IMR-90 (cell line): Measurements from ENCODE around the gene ABCF3. TPM values are rescaled to one million over a fixed set of nuclear protein-coding genes. Genes with fewer than 3 reads are reported as not detected.

Experiments
- ATAC-seq: fragments of 200-7000 bp; cut with Tn5 transposase; 2 replicates; pipeline ENCODE4 v1.9.1; 2020; ENCODE audit warnings: low read depth, mild to moderate bottlenecking, moderate library complexity
- BruUV-seq: library from RNA; stranded (reverse); fragments of 400-500 nt; replicated peaks from 2 replicates; lab custom pipeline; 2021; lab: Mats Ljungman, UMichigan
- CTCF ChIA-PET: fragments of 300-600 bp; formaldehyde crosslinking; extraction: SDS; loops from one replicate; lab custom pipeline; 2021; ENCODE audit warnings: antibody characterized with exemption; lab: Yijun Ruan, JAX
- POLR2A ChIA-PET: fragments of 300-600 bp; sonication (Branson Sonifier 250); formaldehyde crosslinking; loops from one replicate; lab custom pipeline; 2022; ENCODE audit warnings: antibody characterized with exemption; ENCODE audit not compliant: unreplicated experiment; lab: Charles Lee
- DNase-seq: peaks from one replicate; pipeline ENCODE4 v3.0.0; 2013
- H2AFZ ChIP-seq: replicated peaks from 2 replicates; pipeline ENCODE3; 2013; ENCODE audit warnings: low read length, mild to moderate bottlenecking; ENCODE audit not compliant: poor library complexity
- H2AK5ac ChIP-seq: 2 replicates; pipeline ENCODE4 v1.6.1; 2013; ENCODE audit warnings: low read depth, low read length, inconsistent platforms
- H2AK9ac ChIP-seq: replicated peaks from 2 replicates; pipeline ENCODE3; 2013; ENCODE audit warnings: mild to moderate bottlenecking, low read depth, low read length, moderate library complexity; ENCODE audit not compliant: poor library complexity
- H2BK120ac ChIP-seq: 2 replicates; pipeline ENCODE4 v1.6.1; 2013; ENCODE audit warnings: low read depth, low read length, inconsistent platforms
- H2BK15ac ChIP-seq: 3 replicates; pipeline ENCODE4 v1.6.1; 2013; ENCODE audit warnings: low read depth, low read length, inconsistent platforms
- H2BK20ac ChIP-seq: 2 replicates; pipeline ENCODE4 v1.6.1; 2013; ENCODE audit warnings: low read depth, mild to moderate bottlenecking, inconsistent platforms, low read length, moderate library complexity
- H2BK5ac ChIP-seq: 2 replicates; pipeline ENCODE4 v1.6.1; 2013; ENCODE audit warnings: mild to moderate bottlenecking, low read depth, low read length, inconsistent platforms; ENCODE audit not compliant: poor library complexity, severe bottlenecking
- H3K14ac ChIP-seq: replicated peaks from 2 replicates; pipeline ENCODE4 v1.6.1; 2013; ENCODE audit warnings: low read depth, low read length, inconsistent platforms
- H3K18ac ChIP-seq: 2 replicates; pipeline ENCODE4 v1.6.1; 2013; ENCODE audit warnings: low read depth, low read length, control low read depth
- H3K23ac ChIP-seq: 2 replicates; pipeline ENCODE4 v1.6.1; 2013; ENCODE audit warnings: low read depth, low read length, inconsistent platforms
- H3K27ac ChIP-seq: 2 replicates; pipeline ENCODE4 v1.5.1; 2013; ENCODE audit warnings: mild to moderate bottlenecking, control low read depth, low read length; ENCODE audit not compliant: insufficient read depth
- H3K27me3 ChIP-seq: 2 replicates; pipeline ENCODE4 v1.6.1; 2013; ENCODE audit warnings: low read length; ENCODE audit not compliant: control insufficient read depth, insufficient read depth
- H3K36me3 ChIP-seq: 2 replicates; pipeline ENCODE4 v1.6.1; 2013; ENCODE audit warnings: low read length, mixed read lengths; ENCODE audit not compliant: control insufficient read depth, insufficient read depth
- H3K4ac ChIP-seq: 2 replicates; pipeline ENCODE4 v1.6.1; 2013; ENCODE audit warnings: low read depth, low read length, inconsistent platforms
- H3K4me1 ChIP-seq: 2 replicates; pipeline ENCODE4 v1.6.1; 2013; ENCODE audit warnings: low read length, mixed read lengths; ENCODE audit not compliant: control insufficient read depth, insufficient read depth
- H3K4me2 ChIP-seq: 2 replicates; pipeline ENCODE4 v1.6.1; 2013; ENCODE audit warnings: low read depth, mild to moderate bottlenecking, control low read depth, low read length, moderate library complexity
- H3K4me3 ChIP-seq: 2 replicates; pipeline ENCODE4 v1.5.1; 2013; ENCODE audit warnings: low read depth, mild to moderate bottlenecking, control low read depth, low read length, moderate library complexity; ENCODE audit not compliant: insufficient read depth
- H3K56ac ChIP-seq: 2 replicates; pipeline ENCODE4 v1.6.1; 2013; ENCODE audit warnings: low read length, inconsistent platforms; ENCODE audit not compliant: insufficient read depth; ENCODE audit errors: extremely low read depth
- H3K79me1 ChIP-seq, 2 experiments: 2 replicates each; pipeline ENCODE4 v1.6.1; 2013; ENCODE audit warnings: low read length in 2 of 2, inconsistent platforms in 1 of 2, low read depth in 1 of 2
- H3K9ac ChIP-seq: 2 replicates; pipeline ENCODE4 v1.6.1; 2013; ENCODE audit warnings: low read depth, low read length, control low read depth
- H3K9me1 ChIP-seq: 2 replicates; pipeline ENCODE4 v1.6.1; 2013; ENCODE audit warnings: low read length, inconsistent platforms; ENCODE audit not compliant: insufficient read depth
- H3K9me3 ChIP-seq: 2 replicates; pipeline ENCODE4 v1.6.1; 2013; ENCODE audit warnings: low read length; ENCODE audit not compliant: control insufficient read depth, insufficient read depth
- H4K20me1 ChIP-seq: 2 replicates; pipeline ENCODE4 v1.6.1; 2013; ENCODE audit warnings: low read length, inconsistent platforms; ENCODE audit not compliant: insufficient read depth
- H4K5ac ChIP-seq: 2 replicates; pipeline ENCODE4 v1.6.1; 2013; ENCODE audit warnings: mild to moderate bottlenecking, low read depth, low read length, control low read depth
- H4K8ac ChIP-seq, 2 experiments: 2 replicates each; pipeline ENCODE4 v1.6.1; 2013; ENCODE audit warnings: low read depth in 2 of 2, low read length in 2 of 2, control low read depth in 1 of 2, inconsistent platforms in 1 of 2
- H4K91ac ChIP-seq: 2 replicates; pipeline ENCODE4 v1.6.1; 2013; ENCODE audit warnings: low read depth, low read length, inconsistent platforms; ENCODE audit not compliant: insufficient read depth
- BHLHE40 ChIP-seq: fragments of 150-350 bp; IDR thresholded peaks from 2 replicates; pipeline ENCODE4 v1.6.1; 2016; ENCODE audit warnings: mild to moderate bottlenecking, low read depth, low read length
- CEBPB ChIP-seq: IDR thresholded peaks from 2 replicates; pipeline ENCODE4 v1.6.1; 2012; ENCODE audit warnings: low read depth, low read length, improper control_type of control experiment
- CHD1 ChIP-seq: IDR thresholded peaks from 2 replicates; pipeline ENCODE4 v1.6.1; 2012; ENCODE audit warnings: low read depth, low read length, improper control_type of control experiment
- FOS ChIP-seq: fragments of 150-350 bp; IDR thresholded peaks from 2 replicates; pipeline ENCODE4 v1.6.1; 2016; ENCODE audit warnings: low read depth, low read length
- MAFK ChIP-seq: IDR thresholded peaks from 2 replicates; pipeline ENCODE4 v1.6.1; 2012; ENCODE audit warnings: low read depth, low read length, improper control_type of control experiment
- MAZ ChIP-seq: IDR thresholded peaks from 2 replicates; pipeline ENCODE4 v1.6.1; 2012; ENCODE audit warnings: low read depth, mild to moderate bottlenecking, low read length, improper control_type of control experiment, moderate library complexity, borderline replicate concordance
- MXI1 ChIP-seq: IDR thresholded peaks from 2 replicates; pipeline ENCODE4 v1.6.1; 2012; ENCODE audit warnings: low read depth, mild to moderate bottlenecking, low read length, moderate library complexity, borderline replicate concordance
- NFE2L2 ChIP-seq: fragments of 150-350 bp; IDR thresholded peaks from 2 replicates; pipeline ENCODE4 v1.6.1; 2016; ENCODE audit warnings: low read depth, mild to moderate bottlenecking, low read length
- POLR2A ChIP-seq: IDR thresholded peaks from 2 replicates; pipeline ENCODE4 v1.6.1; 2012; ENCODE audit warnings: mild to moderate bottlenecking, low read depth, low read length
- RAD21 ChIP-seq: IDR thresholded peaks from 2 replicates; pipeline ENCODE4 v1.6.1; 2012; ENCODE audit warnings: low read length, improper control_type of control experiment
- RCOR1 ChIP-seq: IDR thresholded peaks from 2 replicates; pipeline ENCODE4 v1.6.1; 2012; ENCODE audit warnings: mild to moderate bottlenecking, low read length, improper control_type of control experiment; ENCODE audit not compliant: insufficient replicate concordance
- RFX5 ChIP-seq: IDR thresholded peaks from 2 replicates; pipeline ENCODE4 v1.8.0; 2012; ENCODE audit warnings: low read depth, mild to moderate bottlenecking, low read length, moderate library complexity
- SMC3 ChIP-seq: fragments of 150-350 bp; IDR thresholded peaks from 2 replicates; pipeline ENCODE4 v1.6.1; 2016; ENCODE audit warnings: low read depth, mild to moderate bottlenecking, antibody characterized with exemption, low read length, moderate library complexity
- WGBS, 2 experiments: methylation state at CpG; one replicate each; pipeline versions ENCODE4 v1.1.5 to v1.1.7; 2013; ENCODE audit warnings: missing lambda C conversion rate in 2 of 2; ENCODE audit not compliant: insufficient read length in 1 of 2; ENCODE audit errors: extremely low coverage in 2 of 2; 5-methylcytosine and 5-hydroxymethylcytosine counted together
- dilution Hi-C: fragments of 300-500 bp; cut with HindIII; formaldehyde crosslinking; loops from one replicate; pipeline ENCODE4 v1.14.3; 2018; ENCODE audit warnings: low sequenced_read_pairs; ENCODE audit not compliant: unreplicated experiment
- in situ Hi-C: fragments of 300-500 bp; cut with MboI; formaldehyde crosslinking; loops from 3 replicates; pipeline ENCODE4 v1.14.3; 2019; ENCODE audit warnings: low sequenced_read_pairs, inconsistent platforms, mixed read lengths
- intact Hi-C: fragments of 100-400 bp; cut with micrococcal nuclease; formaldehyde crosslinking; loops from 2 replicates; pipeline ENCODE4 v1.10.0; 2022
- polyA plus RNA-seq, 3 experiments: library from polyadenylated mRNA; depleted of rRNA; stranded (reverse); fragments of >200 nt; gene quantifications; 2 replicates each; pipeline ENCODE4 v1.2.3, GENCODE V29; 2012; ENCODE audit warnings: low replicate concordance in 1 of 3
- total RNA-seq: library from RNA; depleted of rRNA; stranded (reverse); fragments of >200 nt; gene quantifications from 2 replicates; pipeline ENCODE4 v1.2.3, GENCODE V29; 2012
- TF ChIP-seq, protein P1 (sequence below): fragments of 150-350 bp; IDR thresholded peaks from 2 replicates; pipeline ENCODE4 v1.6.1; 2017; ENCODE audit warnings: mild to moderate bottlenecking, antibody characterized with exemption, low read length, low read depth
- TF ChIP-seq, protein P2 (sequence below): fragments of 150-350 bp; IDR thresholded peaks from 2 replicates; pipeline ENCODE4 v1.6.1; 2016; ENCODE audit warnings: low read depth, mild to moderate bottlenecking, low read length, moderate library complexity, borderline replicate concordance
- TF ChIP-seq, protein P3 (sequence below): conservative IDR thresholded peaks from 2 replicates; pipeline ENCODE4 v1.5.1; 2012; ENCODE audit warnings: mild to moderate bottlenecking, low read depth, low read length, improper control_type of control experiment

The ABCF3 gene
- total and polyA plus RNA-seq, 2 of the 4 experiments (the other 2 are of a cell fraction), result 36.9 to 59.2 TPM

DNA sequence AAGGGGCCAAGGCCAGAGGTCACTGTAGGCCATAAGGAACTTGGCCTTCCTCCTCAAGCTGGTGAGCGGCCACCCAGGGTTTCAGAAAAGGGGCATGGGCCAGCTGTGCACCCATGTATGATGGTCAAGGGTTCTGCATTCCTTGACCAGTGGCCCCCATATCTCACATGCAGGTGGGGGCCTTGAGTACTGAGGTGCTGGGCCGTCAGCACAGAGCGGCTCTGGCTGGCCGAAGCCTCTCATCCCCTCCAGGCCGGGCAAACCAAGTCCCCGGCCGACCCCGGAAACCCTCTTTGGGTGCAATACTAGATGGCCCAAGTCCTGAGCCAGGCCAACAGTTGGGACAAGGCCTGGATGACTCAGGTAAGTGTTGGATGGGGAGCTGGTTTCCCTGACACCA, 53.2 kb downstream of the ABCF3 start:
- 96% methylated on average over 4 of the region's 8 CpGs; no CpG with 5 or more reads in 1 of the 2 experiments for WGBS, 2 experiments
- Histone ChIP-seq H2AFZ (no peak overlapping the region), H3K23ac (no peak overlapping the region), H3K36me3 (peaks cover 18% of the 10 kb centered on the region), H2BK120ac (no peak overlapping the region), H4K91ac (no peak overlapping the region), H4K8ac (no peak overlapping the region), H2AK5ac (no peak overlapping the region), H3K56ac (no peak overlapping the region), H3K14ac (no peak overlapping the region), H3K4me3 (no peak overlapping the region), H3K4me2 (no peak overlapping the region), H3K27me3 (peaks cover 14% of the 10 kb centered on the region; the same call in 1 of the 2 replicates), H2AK9ac (no peak overlapping the region), H3K27ac (no peak overlapping the region), H2BK5ac (no peak overlapping the region), H2BK15ac (no peak overlapping the region), H4K5ac (no peak overlapping the region), H3K79me1 (no peaks in the 10 kb centered on the region), H3K9ac (no peak overlapping the region), H4K20me1 (peaks cover 14% of the 10 kb centered on the region), H3K18ac (no peak overlapping the region), H3K4me1 (no peaks in the 10 kb centered on the region), H3K4ac (no peak overlapping the region), H3K9me1 (no peaks in the 10 kb centered on the region), H2BK20ac (no peak overlapping the region), H3K9me3 (no peaks in the 10 kb centered on the region)
- POLR2A ChIA-PET, result no interaction called here
- CTCF ChIA-PET, result interaction anchor here (3.1 kb wide), 1 partner anchor 12 kb away, joined by 10 read pairs; no protein-coding TSS in a partner anchor
- intact Hi-C loops (no loop called here), dilution Hi-C loops (no loop called here), in situ Hi-C loops (no loop called here)
- TF ChIP-seq BHLHE40, result no peak
- TF ChIP-seq NFE2L2, result no peak
- TF ChIP-seq, protein P1, sequence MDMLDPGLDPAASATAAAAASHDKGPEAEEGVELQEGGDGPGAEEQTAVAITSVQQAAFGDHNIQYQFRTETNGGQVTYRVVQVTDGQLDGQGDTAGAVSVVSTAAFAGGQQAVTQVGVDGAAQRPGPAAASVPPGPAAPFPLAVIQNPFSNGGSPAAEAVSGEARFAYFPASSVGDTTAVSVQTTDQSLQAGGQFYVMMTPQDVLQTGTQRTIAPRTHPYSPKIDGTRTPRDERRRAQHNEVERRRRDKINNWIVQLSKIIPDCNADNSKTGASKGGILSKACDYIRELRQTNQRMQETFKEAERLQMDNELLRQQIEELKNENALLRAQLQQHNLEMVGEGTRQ, result no peak
- TF ChIP-seq RCOR1, result no peak
- TF ChIP-seq, protein P2, sequence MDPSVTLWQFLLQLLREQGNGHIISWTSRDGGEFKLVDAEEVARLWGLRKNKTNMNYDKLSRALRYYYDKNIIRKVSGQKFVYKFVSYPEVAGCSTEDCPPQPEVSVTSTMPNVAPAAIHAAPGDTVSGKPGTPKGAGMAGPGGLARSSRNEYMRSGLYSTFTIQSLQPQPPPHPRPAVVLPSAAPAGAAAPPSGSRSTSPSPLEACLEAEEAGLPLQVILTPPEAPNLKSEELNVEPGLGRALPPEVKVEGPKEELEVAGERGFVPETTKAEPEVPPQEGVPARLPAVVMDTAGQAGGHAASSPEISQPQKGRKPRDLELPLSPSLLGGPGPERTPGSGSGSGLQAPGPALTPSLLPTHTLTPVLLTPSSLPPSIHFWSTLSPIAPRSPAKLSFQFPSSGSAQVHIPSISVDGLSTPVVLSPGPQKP, result no peak
- no peak for TF ChIP-seq SMC3
- no peak for TF ChIP-seq MAZ
- TF ChIP-seq RFX5, result no peak
- no peak for TF ChIP-seq CHD1
- TF ChIP-seq, protein P3, sequence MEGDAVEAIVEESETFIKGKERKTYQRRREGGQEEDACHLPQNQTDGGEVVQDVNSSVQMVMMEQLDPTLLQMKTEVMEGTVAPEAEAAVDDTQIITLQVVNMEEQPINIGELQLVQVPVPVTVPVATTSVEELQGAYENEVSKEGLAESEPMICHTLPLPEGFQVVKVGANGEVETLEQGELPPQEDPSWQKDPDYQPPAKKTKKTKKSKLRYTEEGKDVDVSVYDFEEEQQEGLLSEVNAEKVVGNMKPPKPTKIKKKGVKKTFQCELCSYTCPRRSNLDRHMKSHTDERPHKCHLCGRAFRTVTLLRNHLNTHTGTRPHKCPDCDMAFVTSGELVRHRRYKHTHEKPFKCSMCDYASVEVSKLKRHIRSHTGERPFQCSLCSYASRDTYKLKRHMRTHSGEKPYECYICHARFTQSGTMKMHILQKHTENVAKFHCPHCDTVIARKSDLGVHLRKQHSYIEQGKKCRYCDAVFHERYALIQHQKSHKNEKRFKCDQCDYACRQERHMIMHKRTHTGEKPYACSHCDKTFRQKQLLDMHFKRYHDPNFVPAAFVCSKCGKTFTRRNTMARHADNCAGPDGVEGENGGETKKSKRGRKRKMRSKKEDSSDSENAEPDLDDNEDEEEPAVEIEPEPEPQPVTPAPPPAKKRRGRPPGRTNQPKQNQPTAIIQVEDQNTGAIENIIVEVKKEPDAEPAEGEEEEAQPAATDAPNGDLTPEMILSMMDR, result no peak
- TF ChIP-seq CEBPB, result no peak
- TF ChIP-seq RAD21, result no peak
- TF ChIP-seq MXI1, result no peak
- TF ChIP-seq FOS, result no peak
- no peak for TF ChIP-seq POLR2A
- no peak for TF ChIP-seq MAFK
- DNase-seq, result no peak
- ATAC-seq, result no peak
- no TSS peak for BruUV-seq
